GM18519 (cell line): ENCODE measurements around the gene TIGD3.

Source experiments
- ATAC-seq: cut with Tn5 transposase; IDR thresholded peaks from one replicate; pipeline ENCODE4 v1.9.1; 2021; ENCODE audit warnings: mild to moderate bottlenecking, moderate library complexity; ENCODE audit not compliant: unreplicated experiment, low FRiP score

TIGD3 gene

DNA sequence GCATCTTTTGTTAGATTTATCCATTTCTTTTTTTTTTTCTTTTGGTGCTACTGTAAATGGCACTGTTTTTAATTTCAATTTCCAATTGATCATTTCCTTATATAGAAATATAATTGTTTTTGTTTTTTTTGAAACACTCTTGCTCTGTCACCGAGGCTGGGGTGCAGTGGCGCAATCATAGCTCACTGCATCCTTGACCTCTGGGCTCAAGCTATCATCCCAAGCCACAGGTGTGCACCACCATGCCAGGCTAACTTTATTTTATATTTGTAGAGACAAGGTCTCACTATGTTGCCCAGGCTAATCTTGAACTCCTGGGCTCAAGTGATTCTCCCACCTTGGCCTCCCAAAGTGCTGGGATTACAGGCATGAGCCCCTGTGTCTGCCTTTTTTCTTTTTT is 48.2 kb downstream of the TIGD3 start:
- no peak for ATAC-seq

DNA sequence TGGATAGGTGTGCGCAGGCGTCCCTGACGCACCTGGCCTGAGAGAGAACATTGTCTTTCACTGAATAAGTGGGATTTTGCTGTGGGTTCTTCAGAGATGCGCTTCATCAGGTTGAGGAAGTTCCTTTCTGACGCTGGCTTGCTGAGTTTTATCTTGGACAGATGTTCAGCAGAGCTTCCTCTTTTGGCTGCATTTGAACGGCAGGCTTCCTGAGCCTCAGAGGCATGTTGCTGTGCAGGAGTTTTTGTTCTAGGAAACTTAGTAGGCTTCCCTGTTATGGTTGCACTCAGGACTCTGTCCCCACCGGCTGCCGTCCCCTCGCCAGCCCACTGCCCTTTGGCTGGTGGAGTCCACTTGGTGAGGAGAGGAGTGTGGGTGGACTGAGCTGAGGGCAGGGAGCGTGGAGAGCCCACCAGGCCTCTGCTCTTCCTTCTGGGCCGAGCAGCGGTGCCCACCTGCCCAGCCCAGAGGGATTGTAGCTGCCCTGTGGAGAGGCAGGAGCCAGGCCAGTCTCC is 49.1 kb downstream of the TIGD3 start:
- ATAC-seq = no peak

DNA sequence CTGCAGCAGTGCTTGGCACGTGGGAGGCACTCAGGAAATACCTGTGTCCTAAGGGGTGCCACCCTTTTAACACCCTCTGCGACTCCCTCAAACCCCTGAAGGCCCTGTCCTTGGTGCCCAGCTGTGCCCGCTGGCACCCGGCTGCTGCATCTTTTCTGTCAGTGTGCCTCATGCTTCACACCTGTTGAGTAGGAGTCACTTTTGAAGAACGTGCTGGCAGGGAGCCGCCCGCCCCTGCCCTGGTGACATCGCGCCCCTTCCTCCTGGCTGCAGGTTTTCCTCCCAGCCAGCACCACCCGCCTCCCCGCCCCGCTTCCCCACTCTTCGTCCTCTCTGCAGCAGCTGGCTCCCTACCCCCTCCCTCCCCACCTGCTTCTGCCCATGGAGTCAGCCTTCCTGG is 49.7 kb downstream of the TIGD3 start:
- no peak for ATAC-seq

DNA sequence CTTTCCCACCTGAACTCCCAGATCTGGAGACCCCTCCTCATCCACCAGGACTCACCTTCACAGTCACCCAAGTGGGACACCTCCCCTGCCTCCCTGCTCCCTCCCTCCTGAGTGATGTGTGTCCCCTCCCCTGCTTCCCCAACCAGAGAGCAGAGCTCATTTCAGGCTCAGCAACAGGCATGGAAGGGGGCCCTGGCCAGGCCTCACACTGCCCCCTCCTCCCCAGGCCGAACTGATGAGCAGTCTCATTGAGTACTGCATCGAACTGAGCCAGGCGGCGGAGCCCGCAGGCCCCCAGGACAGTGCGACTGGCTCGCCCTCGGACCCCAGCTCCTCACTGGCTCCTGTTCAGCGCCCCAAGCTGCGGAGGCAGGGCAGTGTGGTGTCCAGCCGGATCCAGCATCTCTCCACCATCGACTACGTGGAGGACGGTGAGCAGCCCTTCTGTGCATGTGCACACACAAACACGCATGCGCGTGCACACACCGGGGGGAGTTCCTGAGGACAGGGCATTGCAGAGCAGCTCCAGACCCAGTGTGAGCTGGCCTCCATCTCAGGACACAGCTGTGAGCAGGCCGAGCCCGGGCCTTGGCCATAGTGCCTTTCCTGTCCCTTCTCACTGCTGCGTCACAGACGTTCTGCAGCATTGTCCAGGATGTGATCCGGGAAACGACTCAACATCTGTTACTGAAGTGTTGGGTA is 50.2 kb downstream of the TIGD3 start:
- no peak for ATAC-seq
